Hematopoietic multipotent progenitor cell treated with erythropoietin and hydrocortisone succinate and interleukin-3 and kit ligand, for 6 days (in vitro differentiated cells): ENCODE measurements around the gene AHRR.
"Not testable (repeated sequence)": the region's sequence is repeated elsewhere in the genome, so short reads cannot be mapped to it uniquely, and the experiment has no call there.

Experiments
- DNase-seq: peaks from one replicate; pipeline ENCODE4 v3.0.0-alpha.2; 2015

Gene AHRR

DNA sequence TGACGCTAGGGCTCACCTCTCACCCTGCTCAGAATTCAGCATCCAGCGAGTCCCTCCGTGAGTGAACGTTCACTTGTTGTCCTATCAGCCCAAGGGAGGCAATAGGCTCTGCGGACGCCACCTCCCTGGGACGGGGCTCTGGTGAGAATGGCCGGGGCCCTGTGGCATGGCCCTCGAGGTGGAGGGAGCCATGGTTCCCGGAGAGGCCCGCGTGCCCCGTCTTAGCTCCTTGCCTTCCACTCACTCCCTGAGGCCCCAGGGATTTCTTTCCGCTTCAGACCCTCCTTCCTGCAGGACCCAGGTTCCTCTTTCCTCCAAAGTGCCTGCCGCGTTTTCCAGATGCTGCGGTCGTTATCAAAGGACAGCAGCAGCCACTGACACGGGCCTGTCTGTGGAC, 142.9 kb downstream of the AHRR start:
- DNase-seq = no peak

DNA sequence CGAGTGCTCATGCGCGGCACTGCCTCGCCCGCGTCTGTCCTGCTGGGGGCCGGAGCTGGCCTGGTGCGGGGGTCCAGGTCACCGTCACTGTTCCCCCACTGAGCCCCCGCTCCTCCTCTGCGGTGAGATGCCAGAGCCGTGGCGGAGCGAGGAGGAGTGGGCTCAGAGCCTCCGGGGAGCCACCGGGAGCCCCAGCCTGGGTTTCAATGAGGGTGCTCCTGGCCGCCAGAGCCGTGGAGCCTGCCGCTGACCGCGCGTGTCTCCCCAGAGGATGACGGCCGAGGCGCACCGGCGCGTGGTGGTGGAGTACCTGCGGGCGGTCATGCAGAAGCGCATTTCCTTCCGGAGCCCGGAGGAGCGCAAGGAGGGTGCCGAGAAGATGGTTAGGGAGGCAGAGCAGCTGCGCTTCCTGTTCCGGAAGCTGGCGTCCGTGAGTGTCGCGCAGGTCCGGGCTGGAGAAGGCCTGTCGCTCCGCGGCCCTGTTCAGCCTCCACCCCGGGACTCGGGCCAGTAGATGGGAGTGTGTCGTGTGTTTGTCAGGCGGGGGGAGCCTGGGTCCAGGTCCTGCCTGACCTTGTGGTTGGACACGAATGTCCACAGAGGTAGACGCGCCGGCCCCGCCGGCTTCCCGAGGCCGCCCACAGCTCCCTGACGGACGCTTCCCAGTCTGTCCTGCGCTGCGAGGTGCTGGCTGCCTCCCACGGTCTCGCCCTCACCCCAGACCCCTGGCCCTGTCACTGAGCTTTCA, 143.5 kb downstream of the AHRR start:
- DNase-seq = no peak

DNA sequence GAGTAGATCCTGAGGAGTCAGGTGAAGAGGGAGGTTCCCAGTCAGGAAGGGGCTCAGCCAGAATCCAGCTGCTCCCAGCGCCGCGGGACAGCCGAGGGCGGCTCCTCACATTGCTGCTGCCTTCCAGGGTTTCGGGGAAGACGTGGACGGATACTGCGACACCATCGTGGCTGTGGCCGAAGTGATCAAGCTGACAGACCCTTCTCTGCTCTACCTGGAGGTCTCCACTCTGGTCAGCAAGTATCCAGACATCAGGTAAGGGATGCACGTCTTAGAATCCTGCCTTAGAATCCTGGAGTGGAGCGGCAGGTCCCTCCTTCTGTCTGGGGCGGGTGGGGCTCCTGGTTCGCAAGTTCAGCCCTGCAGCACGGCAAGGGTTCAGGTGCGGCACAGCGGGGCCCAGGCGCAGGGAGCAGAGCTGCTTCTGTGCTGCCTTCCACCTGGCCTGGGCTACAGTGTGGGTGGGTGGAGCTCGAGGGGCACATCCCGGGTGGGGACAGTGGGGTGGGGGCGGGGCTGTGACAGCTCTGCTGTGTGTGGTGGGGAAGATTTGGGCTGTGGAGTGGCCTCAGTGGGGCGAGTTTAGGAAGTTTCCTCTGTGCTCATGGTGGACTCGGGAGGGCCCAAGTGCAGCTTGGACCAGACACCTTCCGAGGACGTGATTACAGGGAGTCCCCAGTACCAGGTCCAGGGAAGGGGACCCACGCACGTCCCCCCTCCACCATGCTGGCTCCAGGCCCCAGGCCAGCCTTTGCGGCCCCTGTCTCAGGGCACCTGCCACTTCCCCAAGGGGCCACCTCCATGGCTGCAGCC, 144.3 kb downstream of the AHRR start:
- DNase-seq = no peak

GRCh38 chr5:466661-467310, 145.3 kb downstream of the AHRR start:
- no peak for DNase-seq

DNA sequence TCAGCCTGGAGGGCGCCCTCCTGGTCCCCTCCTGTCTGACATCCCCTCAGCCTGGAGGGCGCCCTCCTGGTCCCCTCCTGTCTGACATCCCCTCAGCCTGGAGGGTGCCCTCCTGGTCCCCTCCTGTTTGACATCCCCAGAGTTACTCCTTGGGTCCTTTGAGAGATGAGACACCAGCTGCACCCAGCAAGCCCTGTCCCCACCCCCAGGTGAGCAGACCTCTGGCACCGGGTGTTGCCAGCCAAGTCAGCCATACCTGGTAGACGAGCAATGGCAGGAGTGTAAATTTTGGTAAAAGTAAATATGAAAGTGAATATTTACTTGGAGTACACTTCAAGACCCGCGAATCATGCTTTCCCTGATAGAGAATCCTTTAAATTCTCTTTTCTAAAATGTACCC, 146.9 kb downstream of the AHRR start:
- no peak for DNase-seq

DNA sequence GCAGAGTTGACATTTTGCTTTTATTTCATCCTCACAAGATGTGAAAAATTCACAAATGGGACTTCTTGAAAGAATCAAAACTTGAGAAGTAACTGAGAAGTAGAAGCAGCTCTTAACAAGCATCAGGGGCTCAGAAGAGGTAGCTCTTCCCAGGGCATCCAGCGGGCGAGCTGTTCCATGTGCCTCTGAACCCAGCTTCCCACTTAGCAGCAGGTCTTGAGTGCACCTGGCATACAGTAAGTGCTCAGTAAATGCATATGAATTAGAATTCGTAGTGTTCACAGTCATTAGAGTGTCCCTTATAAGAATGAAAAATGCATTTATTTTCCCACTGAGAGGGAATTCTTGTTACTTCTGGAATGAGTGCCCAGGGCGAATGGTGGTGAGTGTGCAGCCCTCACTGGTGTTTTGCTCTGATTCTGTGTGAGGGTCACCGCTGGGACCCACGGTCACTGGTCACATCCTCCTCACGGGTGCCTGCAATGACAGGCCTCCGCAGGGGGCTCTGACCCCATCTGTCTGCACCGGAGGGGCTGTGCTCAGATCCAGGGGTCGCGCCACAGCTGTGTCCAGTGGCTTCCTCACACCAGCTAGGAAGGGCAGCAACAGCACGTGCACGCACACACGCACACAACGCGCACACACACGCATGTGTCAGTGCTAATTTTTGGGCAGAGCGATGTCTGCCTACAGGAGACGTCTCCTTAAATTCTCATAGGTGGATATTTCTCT, 148.4 kb downstream of the AHRR start:
- peak; percentile 16 for DNase-seq

GRCh38 chr5:470961-471749, 149.6 kb downstream of the AHRR start:
- DNase-seq = no peak

DNA sequence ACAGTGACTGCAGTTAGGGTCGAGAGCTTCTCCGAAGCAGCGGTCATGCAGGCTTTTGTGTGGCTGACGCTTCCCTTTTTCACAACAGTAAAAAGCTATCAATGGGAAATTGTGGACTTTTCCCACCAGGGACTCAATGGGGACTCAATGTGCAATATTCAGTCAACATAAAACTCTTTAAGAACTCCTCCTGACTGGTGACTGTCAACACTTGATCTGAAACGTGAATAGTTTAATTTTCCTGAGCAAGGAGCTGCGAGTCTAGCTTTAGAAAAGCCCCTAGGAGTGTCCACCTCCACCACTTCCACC, 150.2 kb downstream of the AHRR start:
- peak; percentile 17 for DNase-seq

GRCh38 chr5:472076-472655, 150.7 kb downstream of the AHRR start:
- peak; percentile 32 for DNase-seq

DNA sequence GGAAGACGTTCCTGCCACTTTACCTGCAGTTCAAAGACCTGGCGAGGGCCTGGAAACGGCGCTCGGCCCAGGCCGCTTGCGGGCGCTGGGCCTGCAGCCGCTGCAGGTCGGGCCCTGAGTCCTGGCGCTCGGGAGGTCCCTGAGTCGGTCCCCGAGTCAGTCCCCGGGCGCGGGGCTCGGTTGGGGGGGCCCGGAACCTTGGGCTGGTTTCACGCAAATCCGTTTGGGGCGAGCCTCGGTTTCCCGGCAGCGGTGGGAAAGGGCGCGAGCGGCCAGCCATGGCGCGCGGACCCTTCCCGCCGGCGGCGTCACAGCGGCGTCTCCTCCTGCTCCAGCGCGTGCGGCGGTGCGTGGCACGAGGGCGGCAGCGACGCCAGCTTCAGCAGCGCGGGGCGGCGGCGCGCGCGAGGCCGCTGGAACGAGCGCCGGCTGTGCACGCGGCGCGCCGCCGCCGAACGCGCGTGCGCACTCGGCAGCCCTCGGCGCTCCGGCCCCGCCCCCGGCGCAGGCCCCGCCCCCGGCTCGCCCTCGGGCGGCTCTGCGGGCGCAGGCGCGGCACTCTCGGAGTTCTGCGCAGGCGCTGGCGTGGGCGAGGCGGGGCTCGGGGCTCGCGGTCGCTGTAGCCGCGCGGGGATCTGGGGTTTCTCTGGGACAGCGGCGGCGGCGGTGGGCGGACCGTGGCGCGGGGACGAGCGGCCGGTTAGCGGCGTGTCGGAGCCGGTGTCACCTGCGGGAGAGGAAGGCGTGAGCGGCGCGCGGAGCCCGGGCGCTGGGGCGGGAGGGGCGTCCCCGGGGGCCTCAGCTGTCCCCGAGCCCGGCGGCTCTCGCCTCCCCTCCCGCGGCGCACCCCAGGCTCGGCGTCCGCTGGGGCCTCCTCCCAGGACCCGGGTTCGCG, 151.4 kb downstream of the AHRR start:
- peak; percentile 89 for DNase-seq

DNA sequence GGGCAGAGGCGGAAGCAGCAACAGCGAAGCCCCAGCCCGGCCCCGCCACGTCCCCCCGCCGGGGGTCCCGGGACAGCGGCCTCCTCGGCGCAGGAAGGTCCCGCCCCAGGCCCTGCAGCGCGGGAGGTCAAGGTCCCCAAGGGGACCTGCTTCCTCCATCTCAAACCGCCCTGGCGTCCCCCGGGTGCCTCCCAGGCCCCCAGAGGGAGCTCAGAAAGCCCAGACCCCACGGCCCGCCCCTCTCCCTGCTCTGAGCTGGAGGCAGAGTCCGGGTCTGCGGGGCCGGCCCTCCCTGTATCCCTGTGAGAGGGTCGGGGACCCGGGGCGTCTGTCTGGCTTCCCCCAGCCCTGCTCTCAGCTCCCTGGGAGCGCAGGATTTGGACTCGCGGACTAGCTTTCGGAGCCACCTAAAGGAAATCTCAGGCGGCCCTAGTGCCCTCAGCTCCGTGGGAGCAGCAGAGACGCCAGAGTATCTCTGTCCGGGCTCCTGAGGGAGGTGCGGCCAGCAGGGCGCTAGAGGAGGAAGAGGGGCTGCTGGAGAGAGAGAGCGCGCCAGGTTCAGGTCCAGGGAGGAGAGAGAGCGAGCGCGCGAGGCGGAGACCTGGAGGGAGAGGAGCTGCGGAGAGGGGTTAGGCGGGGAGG, 152.2 kb downstream of the AHRR start:
- DNase-seq = peak; percentile 52

- DNase-seq = not testable (repeated sequence)
Measured at GRCh38 chr5:474232-474839, 152.8 kb downstream of the AHRR start.

DNA sequence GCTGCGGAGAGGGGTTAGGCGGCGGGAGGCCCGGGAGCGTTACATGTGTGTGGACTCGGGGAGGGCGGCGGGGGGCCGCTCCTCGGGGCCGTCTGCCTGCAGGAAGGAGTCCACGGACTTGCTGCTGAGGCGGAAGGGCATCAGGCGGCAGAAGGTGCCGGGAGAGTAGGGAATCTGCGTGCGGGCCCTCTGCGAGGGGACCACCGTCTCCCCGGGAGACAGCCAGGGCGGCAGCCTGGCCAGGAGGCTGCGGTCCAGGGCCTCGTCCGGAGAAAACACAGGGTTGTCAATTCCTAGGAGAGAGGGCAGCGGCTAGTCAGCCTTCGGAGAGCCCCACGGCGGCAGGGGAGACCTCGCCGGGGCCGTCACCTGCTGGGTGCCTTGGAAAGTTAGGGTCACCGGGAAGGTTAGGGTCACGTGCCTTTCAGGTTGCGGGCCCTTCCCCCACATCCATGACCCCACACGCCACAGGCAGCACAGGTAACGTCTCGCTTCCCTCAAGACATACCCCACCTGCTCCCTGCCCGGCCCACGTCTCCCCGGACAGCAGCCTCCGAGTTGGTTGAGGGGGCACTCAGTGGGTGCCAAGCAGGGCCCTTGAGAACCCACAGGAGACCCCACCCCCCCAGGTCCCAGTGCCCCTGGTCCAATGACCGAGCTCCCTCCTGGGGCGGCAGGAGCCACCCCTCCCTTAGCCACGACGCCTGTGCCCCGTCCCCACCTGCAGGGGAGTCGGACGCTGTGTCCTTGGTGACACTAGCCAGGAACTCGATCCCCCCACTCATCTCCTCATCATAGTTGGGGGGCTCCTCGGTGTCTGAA, 153.5 kb downstream of the AHRR start:
- no peak for DNase-seq

DNA sequence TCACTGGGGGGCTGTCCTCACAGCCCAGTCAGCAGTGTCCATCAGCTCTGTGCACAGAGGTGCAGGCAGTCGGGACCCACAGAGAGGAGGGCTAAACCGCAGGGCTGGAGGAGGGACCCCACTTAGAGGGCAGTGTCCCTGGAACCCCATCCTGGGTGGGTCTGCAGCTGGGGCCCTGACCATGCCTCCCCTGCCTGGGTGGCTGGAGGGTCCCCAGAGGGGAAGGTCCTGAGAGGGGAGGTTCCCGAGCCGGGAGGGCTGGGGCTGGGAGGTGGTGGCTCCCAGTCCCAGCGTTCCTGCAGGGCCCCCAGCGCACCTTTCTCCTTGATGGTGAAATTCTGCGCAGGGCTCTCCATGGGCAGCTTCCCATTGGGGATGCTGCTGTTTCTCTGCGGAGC, 154.2 kb downstream of the AHRR start:
- no peak for DNase-seq

DNA sequence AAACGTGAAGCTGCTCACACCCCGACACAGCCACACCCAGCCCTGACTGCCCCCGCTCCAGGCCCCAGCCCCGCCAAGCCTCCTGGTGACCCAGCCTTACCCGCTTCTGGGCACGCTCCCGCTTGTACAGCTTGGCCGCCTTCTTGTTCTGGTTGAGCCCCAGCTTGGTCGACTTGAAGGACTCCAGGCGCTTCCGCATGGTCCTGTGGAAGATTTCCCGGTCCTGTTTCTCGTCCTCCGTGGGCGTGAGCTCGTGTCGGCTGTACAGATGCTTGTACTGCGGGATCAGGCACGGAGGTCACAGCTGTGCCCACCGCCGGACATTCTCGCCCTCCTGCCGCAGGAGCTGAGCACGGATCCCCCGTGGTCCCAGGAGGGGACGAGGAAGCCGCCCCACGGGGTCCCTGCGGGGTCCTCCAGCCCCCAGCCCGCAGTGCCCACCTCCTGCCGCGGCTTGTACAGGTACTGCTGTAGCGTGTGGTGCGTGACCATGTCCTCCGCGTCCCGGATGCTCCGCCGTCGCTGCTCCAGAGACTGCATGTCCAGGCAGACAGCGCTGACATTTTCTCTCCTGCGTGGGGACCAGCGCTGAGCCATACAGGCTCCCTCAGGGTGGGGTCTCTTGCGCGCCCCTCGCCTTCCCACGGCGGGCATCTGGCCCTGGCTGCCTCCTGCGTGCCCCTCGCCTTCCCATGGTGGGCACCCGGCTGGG, 154.7 kb downstream of the AHRR start:
- DNase-seq = no peak

GRCh38 chr5:476814-477175, 155.3 kb downstream of the AHRR start:
- no peak for DNase-seq

- no peak for DNase-seq
Measured at GRCh38 chr5:477247-477646, 155.7 kb downstream of the AHRR start.

DNA sequence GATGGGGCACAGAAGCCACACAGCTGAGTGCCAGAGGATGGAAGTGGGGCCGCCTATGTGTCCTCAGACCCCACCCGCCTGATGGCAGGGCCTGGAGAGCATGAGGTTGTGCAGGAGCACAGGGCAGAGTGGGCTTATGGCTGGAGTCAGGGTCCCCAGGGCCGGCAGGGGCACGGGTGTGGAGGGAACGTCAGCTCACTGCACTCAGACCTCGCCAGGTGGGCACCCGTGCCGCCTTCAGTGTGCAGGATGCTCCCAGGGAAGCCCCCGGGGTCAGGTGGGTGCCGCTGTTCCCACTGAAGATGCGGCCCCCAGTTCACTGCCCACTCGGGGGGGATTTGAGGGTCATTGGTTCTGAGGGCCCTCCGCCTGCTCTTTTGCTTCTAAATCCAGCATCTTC, 156.4 kb downstream of the AHRR start:
- DNase-seq = no peak
